SJCRH30 (cell line): ENCODE measurements around the gene SNED1. TPM values are rescaled to one million over a fixed set of nuclear protein-coding genes. Genes with fewer than 3 reads are reported as not detected.

Experiments
- DNase-seq, 2 experiments: peaks; one replicate each; pipeline ENCODE4 v3.0.0-alpha.2; 2015 to 2020
- H3K27ac ChIP-seq: fragments of 250-450 bp; sonication (Bioruptor Pico); 2 replicates; pipeline ENCODE4 v1.5.1; 2020; ENCODE audit warnings: mild to moderate bottlenecking, moderate library complexity
- H3K27me3 ChIP-seq: fragments of 250-450 bp; sonication (Bioruptor Pico); 2 replicates; pipeline ENCODE4 v1.5.1; 2020; ENCODE audit warnings: mild to moderate bottlenecking, moderate library complexity
- H3K36me3 ChIP-seq: fragments of 250-450 bp; sonication (Bioruptor Pico); 2 replicates; pipeline ENCODE4 v1.5.1; 2020; ENCODE audit warnings: mild to moderate bottlenecking, moderate library complexity
- H3K4me1 ChIP-seq: fragments of 250-450 bp; sonication (Bioruptor Pico); 2 replicates; pipeline ENCODE4 v1.5.1; 2020; ENCODE audit warnings: mild to moderate bottlenecking, moderate library complexity
- H3K4me3 ChIP-seq: fragments of 250-450 bp; sonication (Bioruptor Pico); 2 replicates; pipeline ENCODE4 v1.5.1; 2020; ENCODE audit warnings: mild to moderate bottlenecking, moderate library complexity
- H3K9me3 ChIP-seq: fragments of 250-450 bp; sonication (Bioruptor Pico); replicated peaks from 2 replicates; pipeline ENCODE4 v1.5.1; 2020; ENCODE audit warnings: mild to moderate bottlenecking, moderate library complexity
- total RNA-seq: library from RNA; depleted of rRNA; stranded (reverse); fragments of >200 nt; shearing (Covaris generic); gene quantifications from 2 replicates; pipeline ENCODE4 v1.2.3, GENCODE V29; 2014

Gene SNED1
- total RNA-seq, 1 experiment from 2014 or later: 28.4 TPM

- H3K27me3 ChIP-seq: no peaks in the 10 kb centered on the region
- H3K36me3 ChIP-seq: peaks cover 5% of the 10 kb centered on the region
- H3K27ac ChIP-seq: no peak overlapping the region
- H3K4me1 ChIP-seq: no peaks in the 10 kb centered on the region
- no peak overlapping the region for H3K4me3 ChIP-seq
- H3K9me3 ChIP-seq: peaks cover 8% of the 10 kb centered on the region
- no peak for DNase-seq
Measured at GRCh38 chr2:241025639-241026038, 27.2 kb downstream of the SNED1 start.

GRCh38 chr2:241029599-241030332 is 31.3 kb downstream of the SNED1 start:
- DNase-seq: no peak
- H3K4me3 ChIP-seq: no peak overlapping the region
- no peaks in the 10 kb centered on the region for H3K4me1 ChIP-seq
- no peak overlapping the region for H3K27ac ChIP-seq
- H3K36me3 ChIP-seq: peaks cover 12% of the 10 kb centered on the region
- H3K27me3 ChIP-seq: no peaks in the 10 kb centered on the region
- H3K9me3 ChIP-seq: peaks cover 6% of the 10 kb centered on the region

GRCh38 chr2:241030333-241030680 is 31.9 kb downstream of the SNED1 start:
- no peak for DNase-seq
- Histone ChIP-seq H3K27me3 (no peaks in the 10 kb centered on the region), H3K27ac (no peak overlapping the region), H3K4me1 (no peaks in the 10 kb centered on the region), H3K9me3 (peaks cover 3% of the 10 kb centered on the region), H3K4me3 (no peak overlapping the region), H3K36me3 (peaks cover 12% of the 10 kb centered on the region)

GRCh38 chr2:241030883-241031282 is 32.5 kb downstream of the SNED1 start:
- no peak for DNase-seq
- Histone ChIP-seq H3K36me3 (peaks cover 12% of the 10 kb centered on the region), H3K27me3 (no peaks in the 10 kb centered on the region)

GRCh38 chr2:241031436-241032165 is 33.2 kb downstream of the SNED1 start:
- DNase-seq: no peak
- Histone ChIP-seq H3K9me3 (no peaks in the 10 kb centered on the region; the same call in 1 of the 2 replicates), H3K27ac (no peak overlapping the region), H3K4me1 (no peaks in the 10 kb centered on the region), H3K4me3 (no peak overlapping the region), H3K27me3 (no peaks in the 10 kb centered on the region), H3K36me3 (peaks cover 12% of the 10 kb centered on the region)

More at GRCh38 chr2:241030883-241031282, 32.5 kb downstream of the SNED1 start:
- Histone ChIP-seq H3K4me3 (no peak overlapping the region), H3K4me1 (no peaks in the 10 kb centered on the region), H3K9me3 (no peaks in the 10 kb centered on the region; the same call in 1 of the 2 replicates), H3K27ac (no peak overlapping the region)

- H3K27ac ChIP-seq: no peak overlapping the region
- H3K9me3 ChIP-seq: no peaks in the 10 kb centered on the region
- no peak overlapping the region for H3K4me3 ChIP-seq
- H3K4me1 ChIP-seq: no peaks in the 10 kb centered on the region
- DNase-seq: no peak
- H3K27me3 ChIP-seq: no peaks in the 10 kb centered on the region
- H3K36me3 ChIP-seq: peaks cover 12% of the 10 kb centered on the region
Measured at GRCh38 chr2:241033336-241033987, 35.0 kb downstream of the SNED1 start.

- DNase-seq: no peak
- no peaks in the 10 kb centered on the region for H3K4me1 ChIP-seq
- H3K27me3 ChIP-seq: no peaks in the 10 kb centered on the region
- H3K36me3 ChIP-seq: peaks cover 12% of the 10 kb centered on the region
- H3K4me3 ChIP-seq: no peak overlapping the region
- H3K27ac ChIP-seq: no peak overlapping the region
- no peaks in the 10 kb centered on the region for H3K9me3 ChIP-seq
Measured at GRCh38 chr2:241033994-241034393, 35.6 kb downstream of the SNED1 start.

GRCh38 chr2:241034490-241035141 is 36.2 kb downstream of the SNED1 start:
- Histone ChIP-seq H3K4me3 (no peak overlapping the region), H3K4me1 (no peaks in the 10 kb centered on the region), H3K27me3 (no peaks in the 10 kb centered on the region), H3K9me3 (no peaks in the 10 kb centered on the region), H3K27ac (no peak overlapping the region), H3K36me3 (peaks cover 12% of the 10 kb centered on the region)
- no peak for DNase-seq

GRCh38 chr2:241035142-241035817 is 36.9 kb downstream of the SNED1 start:
- no peaks in the 10 kb centered on the region for H3K27me3 ChIP-seq
- no peak overlapping the region for H3K27ac ChIP-seq
- no peak for DNase-seq
- no peak overlapping the region for H3K4me3 ChIP-seq
- H3K9me3 ChIP-seq: no peaks in the 10 kb centered on the region
- no peaks in the 10 kb centered on the region for H3K4me1 ChIP-seq
- H3K36me3 ChIP-seq: peaks cover 15% of the 10 kb centered on the region; the same call in 1 of the 2 replicates

- H3K27me3 ChIP-seq: no peaks in the 10 kb centered on the region
- DNase-seq: no peak
- no peak overlapping the region for H3K4me3 ChIP-seq
- H3K36me3 ChIP-seq: peaks cover 16% of the 10 kb centered on the region
- H3K4me1 ChIP-seq: no peaks in the 10 kb centered on the region
- H3K27ac ChIP-seq: no peak overlapping the region
- H3K9me3 ChIP-seq: no peaks in the 10 kb centered on the region
Measured at GRCh38 chr2:241035818-241036396, 37.5 kb downstream of the SNED1 start.

GRCh38 chr2:241036397-241036963 is 38.1 kb downstream of the SNED1 start:
- H3K36me3 ChIP-seq: peaks cover 10% of the 10 kb centered on the region
- H3K4me3 ChIP-seq: no peak overlapping the region
- H3K9me3 ChIP-seq: no peaks in the 10 kb centered on the region
- H3K4me1 ChIP-seq: no peaks in the 10 kb centered on the region
- H3K27ac ChIP-seq: no peak overlapping the region
- no peak for DNase-seq
- no peaks in the 10 kb centered on the region for H3K27me3 ChIP-seq

- Histone ChIP-seq H3K27me3 (no peaks in the 10 kb centered on the region), H3K27ac (no peak overlapping the region), H3K9me3 (no peaks in the 10 kb centered on the region), H3K36me3 (peaks cover 6% of the 10 kb centered on the region), H3K4me3 (no peak overlapping the region), H3K4me1 (no peaks in the 10 kb centered on the region)
- DNase-seq: no peak
Measured at GRCh38 chr2:241036964-241037421, 38.6 kb downstream of the SNED1 start.

- H3K36me3 ChIP-seq: peaks cover 6% of the 10 kb centered on the region
Measured at GRCh38 chr2:241037498-241037897, 39.1 kb downstream of the SNED1 start.

More at GRCh38 chr2:241037498-241037897, 39.1 kb downstream of the SNED1 start:
- Histone ChIP-seq H3K27ac (no peak overlapping the region), H3K9me3 (no peaks in the 10 kb centered on the region), H3K4me1 (no peaks in the 10 kb centered on the region), H3K27me3 (no peaks in the 10 kb centered on the region), H3K4me3 (no peak overlapping the region)
- DNase-seq: no peak
